GM18502 (cell line): ENCODE results near the gene LRIG1.

ENCODE experiments used
- ATAC-seq: cut with Tn5 transposase; IDR thresholded peaks from one replicate; pipeline ENCODE4 v1.9.1; 2021; ENCODE audit warnings: mild to moderate bottlenecking; ENCODE audit not compliant: unreplicated experiment, poor library complexity

The LRIG1 gene

DNA sequence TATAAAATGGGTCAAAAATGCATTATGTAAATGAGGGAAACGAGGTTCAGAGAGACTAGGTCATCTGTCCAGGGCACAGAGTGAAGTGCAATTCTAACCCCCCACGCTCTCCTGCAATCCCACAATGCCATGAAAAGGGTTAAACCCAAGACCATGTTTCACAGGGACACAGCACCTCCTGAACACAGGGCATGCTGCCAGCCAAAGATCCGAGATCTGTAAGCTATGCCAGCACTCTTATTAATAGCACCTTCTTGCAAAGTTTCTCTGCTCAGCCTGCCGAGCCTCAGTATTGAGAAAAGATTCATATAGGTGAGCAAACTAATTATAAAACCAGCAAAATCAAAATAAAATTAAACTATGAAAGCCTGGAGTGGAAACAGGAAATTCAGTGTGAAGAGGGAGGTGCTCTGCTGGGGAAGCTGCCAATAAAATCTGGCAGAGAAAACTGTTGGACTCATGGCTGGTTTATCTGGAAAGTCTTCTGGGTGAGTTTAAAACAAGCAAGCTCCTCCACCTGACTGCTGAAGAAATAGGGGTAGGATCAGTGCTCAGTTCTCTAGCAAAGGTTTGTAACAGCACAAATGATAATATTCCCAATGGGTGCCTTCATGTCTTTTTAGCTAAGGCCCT, 50.3 kb downstream of the LRIG1 start:
- no peak for ATAC-seq

DNA sequence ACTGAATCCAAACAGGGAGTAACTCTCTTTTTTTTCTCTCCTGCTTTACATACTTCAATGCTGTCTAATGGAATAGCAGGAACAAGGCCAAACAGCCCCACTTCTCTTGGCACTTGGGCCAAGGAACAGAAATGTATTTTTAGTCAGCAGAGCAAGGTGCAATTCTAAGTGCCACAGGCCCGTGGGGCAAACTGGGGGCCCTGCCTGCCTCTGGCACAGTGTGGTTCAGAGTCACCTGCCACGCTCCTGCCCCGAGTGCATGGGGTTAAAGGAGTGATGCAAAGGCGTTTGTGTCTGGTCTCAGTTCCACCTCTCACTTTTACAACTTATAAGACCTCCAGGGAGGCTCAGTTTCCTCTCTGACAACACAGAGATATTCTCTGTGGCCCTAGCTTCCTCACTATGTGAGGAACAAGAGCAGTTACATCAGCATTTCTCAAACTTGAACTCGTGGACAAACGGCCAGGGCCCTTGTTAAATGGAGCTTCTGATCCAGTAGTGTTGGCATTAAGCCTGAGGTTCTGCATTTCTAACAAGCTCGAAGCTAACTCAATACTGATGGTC, 51.3 kb downstream of the LRIG1 start:
- peak; percentile 65 for ATAC-seq

DNA sequence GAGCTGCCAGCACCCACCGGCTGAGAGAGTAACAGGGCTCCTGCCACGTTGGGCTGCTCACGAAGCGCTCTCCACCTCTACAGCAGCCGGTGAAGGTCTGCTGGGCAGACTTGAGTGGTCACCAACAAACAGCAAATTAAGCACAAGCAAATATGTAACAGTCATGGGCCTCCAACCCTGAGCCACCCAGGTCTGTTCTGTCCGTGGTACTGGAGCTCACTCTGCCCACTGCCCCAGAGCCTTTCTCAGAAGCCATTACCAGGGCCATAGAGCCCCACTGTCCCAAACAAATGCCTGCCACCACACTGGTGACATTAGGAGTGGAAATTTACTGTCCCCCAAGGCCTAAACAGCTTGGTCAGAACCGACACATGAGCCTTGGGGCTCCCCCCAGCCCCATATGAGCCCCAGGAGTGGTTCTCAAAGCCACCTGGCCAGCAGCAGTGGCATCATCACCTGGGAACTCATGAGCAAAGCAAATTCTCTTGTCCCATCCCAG, 56.6 kb downstream of the LRIG1 start:
- no peak for ATAC-seq

DNA sequence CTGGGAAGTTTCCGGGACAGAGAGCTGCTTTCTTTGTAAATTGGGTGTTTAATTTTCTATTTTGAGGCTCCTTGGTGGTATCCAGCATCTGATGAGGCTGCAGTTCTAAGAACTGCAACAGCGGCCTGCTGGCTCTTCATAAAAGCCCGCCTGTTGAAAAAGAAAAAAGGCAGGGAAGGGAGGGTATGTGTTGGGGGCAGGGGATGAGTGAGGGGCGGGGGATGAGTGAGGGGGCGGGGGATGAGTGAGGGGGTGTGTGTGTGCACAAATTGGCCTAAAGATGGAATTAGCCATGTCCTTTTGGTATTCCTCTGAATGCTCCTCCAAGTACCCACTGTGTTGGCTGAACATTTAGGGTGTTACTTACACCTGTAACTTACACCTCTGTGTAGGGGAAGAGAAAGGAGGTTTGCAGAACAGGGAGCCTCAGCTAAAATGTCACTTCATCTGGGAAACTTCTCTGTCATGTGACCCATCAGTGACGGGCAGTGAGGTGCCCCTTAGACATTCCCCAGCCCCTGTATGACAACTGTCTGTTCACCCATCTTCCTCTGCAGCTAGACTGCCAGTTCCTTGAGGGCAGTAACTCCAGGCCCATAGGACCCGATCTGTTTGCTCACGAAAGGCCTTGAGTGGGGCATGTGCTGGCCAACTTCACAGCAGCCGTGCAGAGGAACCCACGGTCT, 57.6 kb downstream of the LRIG1 start:
- no peak for ATAC-seq

DNA sequence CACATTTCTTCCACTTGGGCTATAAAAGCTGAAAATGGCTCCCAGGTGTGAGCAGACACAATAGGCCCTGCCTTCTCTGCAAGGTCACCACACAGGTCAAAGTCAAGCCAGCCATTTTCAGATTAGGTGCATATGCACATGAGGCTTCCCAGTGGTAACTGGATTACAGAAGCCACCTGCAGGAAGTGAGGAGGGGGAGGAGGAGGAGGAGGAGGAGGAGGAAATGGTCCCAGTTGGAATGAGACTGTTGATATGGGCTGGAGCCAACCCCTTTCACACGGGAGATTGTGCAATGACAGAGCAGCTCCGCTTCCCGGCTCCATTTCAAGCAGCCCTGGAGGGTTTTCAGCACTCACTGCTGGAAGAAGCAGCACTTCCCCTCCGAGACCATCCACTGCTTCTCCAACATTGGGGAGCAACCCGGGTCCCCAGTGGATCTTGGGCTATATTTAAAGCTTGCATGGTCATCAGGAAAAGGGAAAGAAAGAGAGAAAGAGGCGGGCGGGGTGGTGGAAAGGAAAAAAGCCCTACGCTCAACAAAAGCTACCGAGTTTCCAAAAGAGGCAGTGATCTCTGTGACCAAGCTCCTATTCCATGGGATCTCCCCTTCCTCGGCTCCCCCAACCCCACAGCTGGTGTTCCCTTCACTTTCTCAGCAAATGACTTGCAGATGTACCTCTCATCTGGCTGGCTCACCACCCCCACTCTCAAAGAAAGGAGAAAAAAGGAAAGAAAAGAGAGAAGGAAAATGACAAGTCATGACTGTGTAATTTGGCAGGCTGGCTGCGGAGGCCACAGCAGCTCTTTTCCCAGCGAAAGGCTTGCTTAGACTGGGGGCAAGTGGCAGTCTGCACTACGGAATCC, 58.3 kb downstream of the LRIG1 start:
- ATAC-seq, result no peak

DNA sequence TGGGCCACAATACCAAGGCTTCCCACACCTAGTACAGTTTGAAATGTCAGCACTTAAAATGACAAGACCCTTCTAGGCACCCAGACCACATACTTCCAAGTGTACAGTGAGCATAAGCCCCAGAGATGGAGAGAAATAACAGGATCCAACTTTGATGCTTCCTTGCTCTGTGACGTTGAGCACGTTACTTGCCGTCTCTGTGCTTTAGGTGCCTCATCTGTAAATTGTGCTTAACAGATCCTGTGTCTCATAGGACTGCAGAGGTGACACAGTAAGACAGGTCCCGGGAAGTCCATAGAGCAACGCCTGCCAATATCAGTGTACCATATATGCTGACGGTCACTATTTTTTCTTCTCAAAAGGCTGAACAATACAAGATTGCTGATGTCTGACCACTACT, 59.1 kb downstream of the LRIG1 start:
- ATAC-seq, result no peak

DNA sequence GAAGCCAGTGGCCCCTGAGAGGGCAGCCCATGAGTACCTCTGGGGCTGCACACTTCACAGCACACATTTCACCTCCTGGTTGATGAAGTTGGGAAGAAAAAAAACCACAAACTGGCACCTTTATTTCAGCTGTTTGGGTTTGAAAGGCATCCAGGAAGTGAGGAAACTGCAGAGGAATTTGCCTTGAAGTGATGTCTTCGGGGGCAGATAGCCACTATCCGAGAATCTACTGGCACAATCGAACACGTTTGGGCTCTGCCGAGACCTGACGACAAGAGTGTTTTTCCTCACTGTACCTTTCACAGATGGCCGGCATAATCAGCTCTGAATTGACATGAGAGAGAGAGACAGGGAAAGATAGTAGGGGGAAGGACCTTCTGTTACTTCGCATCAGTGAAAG, 59.7 kb downstream of the LRIG1 start:
- no peak for ATAC-seq

DNA sequence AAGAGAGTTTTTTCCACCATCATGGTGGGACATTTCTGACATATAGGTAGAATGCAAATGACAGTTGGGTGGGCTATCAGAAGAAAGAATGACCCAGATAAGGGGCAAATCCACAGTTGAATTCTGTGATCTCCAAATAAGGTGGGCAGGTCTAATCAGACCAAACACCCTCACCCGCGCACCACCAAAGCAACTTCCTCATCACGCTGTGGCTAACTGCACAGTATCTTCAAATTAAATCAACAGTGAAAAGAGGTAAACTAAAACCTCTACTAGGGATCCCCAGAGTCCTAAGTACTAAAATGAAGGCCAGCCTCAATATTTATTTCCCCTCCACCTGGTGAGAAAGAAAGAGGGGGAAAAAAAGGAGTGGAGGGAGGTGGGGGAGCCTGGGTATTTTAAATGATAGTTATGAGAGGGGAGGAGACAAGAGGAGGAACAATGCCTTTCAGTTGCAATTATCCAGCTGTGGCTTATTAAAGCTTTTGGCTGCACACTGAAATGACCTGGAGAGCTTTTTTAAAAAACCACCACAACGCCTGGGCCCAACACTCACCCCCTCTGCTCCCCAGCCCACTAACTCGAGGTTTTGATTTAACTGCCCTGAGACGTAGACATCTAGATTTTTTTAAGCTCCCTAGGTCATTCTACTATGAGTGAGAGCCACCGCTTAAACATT, 61.0 kb downstream of the LRIG1 start:
- no peak for ATAC-seq

DNA sequence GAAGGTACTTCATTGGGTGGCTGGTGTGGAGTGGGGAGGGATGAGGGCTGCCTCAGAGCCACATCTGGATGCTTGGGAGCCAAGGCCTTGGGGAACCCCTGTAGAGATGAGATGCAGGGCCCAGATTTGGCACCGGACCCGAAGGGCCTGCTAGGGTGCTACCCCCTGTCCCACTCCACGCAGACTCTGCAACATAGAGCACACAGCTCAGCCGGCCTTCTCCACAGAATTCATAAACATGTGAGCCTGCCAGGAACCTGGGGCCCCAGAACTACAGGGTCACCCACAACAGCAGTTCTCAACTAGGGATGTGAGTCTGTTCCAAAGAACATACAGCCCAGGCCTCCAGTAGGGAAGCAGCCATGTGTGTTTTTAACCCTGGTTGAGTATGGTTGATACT, 62.8 kb downstream of the LRIG1 start:
- no peak for ATAC-seq

DNA sequence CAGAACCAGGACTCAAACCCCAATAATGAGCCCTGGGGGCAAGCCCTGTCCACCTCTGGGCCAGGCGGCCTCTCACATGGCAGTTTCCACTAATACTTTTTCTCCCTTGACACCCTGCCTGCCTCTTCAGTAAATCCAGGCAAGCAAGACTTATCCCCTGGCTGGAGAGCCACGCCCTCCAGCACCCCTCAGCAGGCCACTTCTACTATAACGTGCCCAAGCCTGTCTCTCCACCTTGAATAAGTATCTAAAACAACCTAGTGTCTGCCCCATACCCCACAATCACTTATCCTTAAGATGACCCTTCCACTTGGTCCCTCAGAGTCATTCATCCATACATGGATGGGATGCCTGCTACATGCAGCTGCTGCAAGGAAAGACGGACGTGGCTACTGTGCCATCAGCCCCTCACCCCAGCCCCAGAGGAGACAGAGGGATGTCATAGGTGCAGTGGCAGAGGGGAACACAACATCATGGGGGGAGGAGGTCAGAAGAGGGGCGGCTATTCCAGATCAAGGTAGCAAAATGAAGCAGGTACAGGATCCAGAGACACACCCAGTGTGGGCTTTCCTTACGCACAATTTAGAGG, 63.4 kb downstream of the LRIG1 start:
- no peak for ATAC-seq

DNA sequence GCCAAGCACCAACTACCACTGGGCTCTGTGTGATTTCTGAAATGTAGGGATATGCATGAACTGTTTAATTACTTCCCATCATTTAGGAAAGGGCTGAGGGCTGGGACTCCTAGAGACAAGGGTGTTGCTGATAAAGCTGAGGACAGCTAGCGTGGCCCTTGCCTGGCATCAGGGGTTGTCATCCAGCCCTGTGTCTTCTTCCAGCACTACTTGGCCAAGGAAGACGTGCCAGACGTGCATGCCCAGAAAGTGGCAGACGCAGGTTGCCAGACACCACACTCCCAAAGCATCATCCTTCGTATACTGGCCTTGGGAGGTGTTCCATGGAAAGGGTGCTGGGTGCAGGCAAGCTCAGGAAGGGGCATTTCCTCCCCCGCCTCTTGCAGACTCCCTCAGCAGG, 64.8 kb downstream of the LRIG1 start:
- ATAC-seq, result no peak

DNA sequence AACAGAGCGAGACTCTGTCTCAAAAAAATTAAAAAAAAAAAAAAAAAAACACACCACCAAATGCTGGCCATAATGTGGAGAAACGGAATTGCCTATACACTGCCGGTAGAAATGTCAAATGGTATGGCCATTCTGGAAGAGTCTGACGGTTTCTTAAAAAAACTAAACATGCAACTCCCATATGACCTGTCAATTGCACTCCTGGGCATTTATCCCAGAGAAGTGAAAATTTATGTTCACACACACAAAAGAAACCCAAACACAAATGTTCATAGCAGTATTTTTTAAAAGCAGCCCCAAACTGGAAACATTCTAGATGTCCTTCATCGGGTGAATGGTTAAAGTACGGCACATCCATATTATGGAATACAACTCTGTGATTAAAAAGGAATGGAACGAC, 66.1 kb downstream of the LRIG1 start:
- ATAC-seq, result no peak

DNA sequence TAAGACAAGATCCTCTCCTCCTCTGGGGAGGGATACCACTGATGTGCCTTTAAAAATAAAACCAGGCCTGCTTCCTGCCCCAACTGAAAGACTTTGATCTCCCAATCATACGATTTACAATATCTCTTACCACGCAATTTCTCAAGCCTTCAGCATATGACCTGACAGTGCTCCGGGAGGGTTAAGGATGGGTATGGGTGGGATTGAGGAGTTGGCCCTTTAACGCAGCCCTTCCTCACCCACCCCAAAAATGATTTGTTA, 67.4 kb downstream of the LRIG1 start:
- no peak for ATAC-seq

DNA sequence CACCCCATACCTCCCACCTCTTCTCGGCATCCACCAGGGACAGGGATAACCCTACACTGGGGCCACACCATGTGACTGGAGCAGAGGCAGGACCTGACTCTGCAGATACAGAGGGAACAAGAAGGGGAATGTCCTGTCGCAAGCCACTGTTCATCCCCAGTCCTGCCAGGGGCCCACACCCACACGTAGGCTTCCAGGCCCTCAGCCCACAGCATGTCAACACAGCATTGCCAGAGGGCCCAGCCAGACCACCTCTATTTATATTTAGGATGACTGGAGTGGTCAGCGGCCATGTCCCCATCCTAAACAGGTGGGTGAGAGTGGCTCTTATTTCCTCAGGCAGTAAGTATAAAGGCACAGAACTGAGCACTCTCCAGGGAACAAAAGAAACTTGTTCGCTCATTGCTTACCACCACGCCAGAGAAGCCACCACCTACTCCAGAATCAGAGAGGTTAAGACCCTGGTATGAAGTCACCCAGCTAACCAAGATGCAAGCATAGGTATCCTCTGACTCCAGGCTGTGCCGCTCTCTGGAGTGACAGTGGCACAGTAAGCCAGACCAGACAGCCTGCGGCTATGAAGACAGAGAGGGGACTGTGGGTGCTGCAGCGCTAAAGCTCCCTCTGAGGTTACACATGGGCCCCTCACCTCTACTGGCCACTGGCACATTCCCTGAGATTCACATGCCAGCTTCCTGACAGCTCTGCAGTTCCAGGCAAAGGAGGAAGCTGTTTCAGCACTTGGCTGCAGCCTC, 67.9 kb downstream of the LRIG1 start:
- no peak for ATAC-seq

DNA sequence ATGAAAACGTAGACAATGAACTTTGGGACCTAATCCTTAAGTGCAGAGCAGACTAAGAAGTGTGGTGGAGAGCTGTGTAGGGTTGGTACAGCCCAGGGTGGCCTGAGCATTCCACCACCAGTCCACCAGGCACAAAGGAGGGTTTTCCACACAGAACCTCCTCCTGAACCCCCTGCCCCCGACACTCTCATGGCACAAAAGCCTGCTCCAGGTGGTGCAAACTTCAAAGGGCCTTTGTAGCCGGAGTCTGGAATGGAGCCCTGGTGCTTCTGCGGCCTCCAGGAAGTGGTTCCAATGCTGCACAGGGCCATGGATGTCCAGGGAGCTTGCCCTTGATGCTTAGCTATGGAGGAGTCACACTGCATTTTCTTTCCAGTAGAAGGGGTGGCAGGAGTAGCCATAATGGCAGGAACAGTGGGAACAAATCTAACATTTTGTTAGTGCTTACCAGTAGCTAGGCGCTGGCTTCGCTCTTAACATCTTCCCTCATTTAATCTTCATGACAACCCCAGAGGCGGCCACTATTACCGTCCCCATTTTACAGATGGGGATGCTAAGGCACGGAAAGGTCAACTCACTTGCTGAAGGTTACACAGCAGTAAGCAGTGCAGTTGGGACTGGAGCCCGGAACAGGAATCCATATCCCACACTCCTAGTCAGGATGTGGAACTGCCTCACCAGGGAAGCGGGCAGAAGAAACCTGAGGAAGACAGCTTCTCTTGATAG, 68.6 kb downstream of the LRIG1 start:
- no peak for ATAC-seq

DNA sequence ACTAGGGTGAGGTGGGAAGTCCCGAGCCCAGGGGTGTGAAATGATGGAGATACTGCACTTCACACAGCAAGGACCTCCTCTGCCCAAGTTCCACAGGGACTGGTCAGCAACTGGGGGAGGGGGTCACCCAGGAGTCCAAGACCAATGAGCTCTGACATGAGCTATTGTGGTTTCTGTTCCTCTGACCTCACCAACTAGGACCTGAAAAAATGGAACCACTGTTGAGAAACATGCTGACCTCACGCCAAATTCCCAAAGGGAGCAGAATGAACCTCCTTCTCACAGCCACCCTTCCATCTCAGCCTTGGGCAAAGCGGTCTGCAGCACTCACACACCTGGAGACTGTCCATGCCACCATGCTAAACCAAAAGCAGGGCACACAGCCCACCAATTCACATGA, 69.3 kb downstream of the LRIG1 start:
- ATAC-seq, result no peak

DNA sequence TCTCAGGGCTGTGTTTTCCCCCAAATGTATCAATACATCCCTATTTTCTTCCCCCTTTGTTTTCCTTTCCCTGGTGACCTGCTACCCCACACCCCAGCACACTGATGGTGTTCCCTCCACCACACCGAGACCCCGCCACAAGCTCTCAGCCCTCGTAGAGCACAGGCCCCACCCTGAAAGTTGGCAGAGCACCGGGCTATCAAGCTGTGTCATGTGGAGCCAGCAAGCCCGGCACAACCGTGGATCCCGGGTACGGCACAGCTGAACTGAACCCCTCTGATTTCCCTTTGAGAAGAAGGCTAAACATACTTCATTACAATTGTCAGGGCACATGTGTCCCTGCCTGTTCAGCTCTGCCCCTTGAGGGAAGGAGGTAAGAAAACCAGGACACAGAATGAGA, 69.9 kb downstream of the LRIG1 start:
- ATAC-seq, result no peak

DNA sequence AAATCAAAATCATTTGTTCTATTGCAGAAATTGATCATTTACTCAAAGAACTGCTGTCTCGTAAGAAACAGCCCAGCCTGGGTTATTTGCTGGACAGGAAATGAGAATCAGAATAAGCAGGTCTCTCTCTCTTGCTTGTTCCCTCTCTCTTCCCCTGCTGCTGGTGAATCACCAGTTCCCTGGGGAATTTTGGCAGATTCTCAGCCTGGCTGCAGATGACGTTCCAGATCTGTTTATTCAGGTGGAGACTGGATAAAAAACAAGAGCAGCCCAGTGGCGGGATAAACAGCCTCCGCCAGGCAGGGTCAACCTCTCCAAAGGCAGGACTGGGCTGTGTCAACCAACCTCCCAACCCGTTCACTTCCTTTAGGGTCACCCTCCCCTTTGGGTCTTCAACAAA, 72.1 kb downstream of the LRIG1 start:
- no peak for ATAC-seq

DNA sequence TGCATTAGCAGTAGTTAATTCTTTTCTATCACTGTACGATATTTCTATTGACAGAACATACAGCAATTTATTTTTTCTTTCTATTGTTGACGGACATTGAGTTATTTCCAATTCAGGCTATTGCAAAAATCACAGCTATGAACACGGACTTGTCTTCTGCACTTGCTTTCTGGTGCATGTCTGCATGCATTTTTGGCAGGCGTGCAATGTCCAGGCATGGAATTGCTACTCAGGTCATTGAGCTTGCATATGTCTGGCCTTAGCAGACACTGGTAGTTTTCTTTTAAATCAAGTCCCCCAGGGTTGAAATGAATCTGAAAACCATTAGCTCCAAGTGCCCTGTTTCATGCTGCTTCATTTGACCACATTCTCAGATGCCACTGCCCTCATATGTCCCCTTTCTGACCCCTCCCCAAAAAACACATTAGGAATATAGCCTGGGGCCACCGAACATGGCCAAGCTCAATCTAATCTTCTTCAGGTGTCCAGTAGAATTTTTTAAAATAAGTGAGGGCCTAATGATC, 72.8 kb downstream of the LRIG1 start:
- no peak for ATAC-seq
